Measurements from ENCODE around the gene ZSCAN1. TPM values are rescaled to one million over a fixed set of nuclear protein-coding genes. Genes with fewer than 3 reads are reported as not detected.
"Not testable (repeated sequence)": the region's sequence is repeated elsewhere in the genome, so short reads cannot be mapped to it uniquely, and the experiment has no call there.

The ZSCAN1 gene
- under 1 TPM in 1 of 4 donors, not detected in 3; 0.54 TPM for total RNA-seq
- polyA plus RNA-seq = 0.14 TPM
- long read RNA-seq, donor 1 = 0 reads
- long read RNA-seq, donor 2 = 0 reads
- long read RNA-seq, donor 3, partial matches to known transcripts = 0 of 1 reads
- long read RNA-seq, donor 3, other reads (novel, unspliced or antisense) = 1 of 1 reads
- long read RNA-seq, donor 4, partial matches to known transcripts = 0 of 1 reads
- long read RNA-seq, donor 4, other reads (novel, unspliced or antisense) = 1 of 1 reads

- ATAC-seq (peak; percentile 96 to 98), DNase-seq (peak; percentile 94 to 96 (median 95))
- Histone ChIP-seq H3K4me3 (ENCODE audit: low read length) (peak within 1 kb of the TSS; percentile 78), H3K27me3 (ENCODE audit: control insufficient read depth, insufficient read depth) (no peaks in the 10 kb centered on the region), H3K4me1 (ENCODE audit: control insufficient read depth, insufficient read depth, low read length) (no peaks in the 10 kb centered on the region), H3K9me3 (ENCODE audit: control insufficient read depth, low read length) (no peaks in the 10 kb centered on the region), H3K27ac (ENCODE audit: low read length) (no peak within 1 kb of the TSS)
- WGBS = 1% methylated on average over 101 of the region's 101 CpGs
- intact Hi-C loops (cut with DNase I) = no loop called here
Observed at GRCh38 chr19:58033741-58034476, at the start of gene ZSCAN1. ZSCAN1 (plus strand) TSS chr19:58034025; CDS start chr19:58037837, 3,812 bp downstream.

- no peak overlapping the region for H3K4me3 ChIP-seq (ENCODE audit: low read length)
- ATAC-seq (no peak), DNase-seq (no peak)
- H3K27me3 ChIP-seq (ENCODE audit: control insufficient read depth, insufficient read depth) = no peaks in the 10 kb centered on the region
- intact Hi-C loops (cut with DNase I) = no loop called here
- H3K9me3 ChIP-seq (ENCODE audit: control insufficient read depth, low read length) = peaks cover 25% of the 10 kb centered on the region
- no peaks in the 10 kb centered on the region for H3K4me1 ChIP-seq (ENCODE audit: control insufficient read depth, insufficient read depth, low read length)
- WGBS = 94% methylated on average over 1 of the region's 1 CpG
- H3K27ac ChIP-seq (ENCODE audit: low read length) = no peak overlapping the region
Observed at GRCh38 chr19:57992841-57993240, 41.0 kb upstream of the ZSCAN1 start.

GRCh38 chr19:58000677-58001076 is 33.1 kb upstream of the ZSCAN1 start:
- Histone ChIP-seq H3K4me3 (ENCODE audit: low read length) (no peak overlapping the region), H3K9me3 (ENCODE audit: control insufficient read depth, low read length) (peaks cover 4% of the 10 kb centered on the region), H3K4me1 (ENCODE audit: control insufficient read depth, insufficient read depth, low read length) (peaks cover 6% of the 10 kb centered on the region), H3K27me3 (ENCODE audit: control insufficient read depth, insufficient read depth) (no peaks in the 10 kb centered on the region), H3K27ac (ENCODE audit: low read length) (no peak overlapping the region)
- no peak for ATAC-seq
- 95% methylated on average over 4 of the region's 4 CpGs for WGBS
- DNase-seq = no peak
- intact Hi-C loops (cut with DNase I) = no loop called here

- DNase-seq (no peak), ATAC-seq (peak; percentile 6 to 11)
- peaks cover 6% of the 10 kb centered on the region for H3K4me1 ChIP-seq (ENCODE audit: control insufficient read depth, insufficient read depth, low read length)
- no peaks in the 10 kb centered on the region for H3K27me3 ChIP-seq (ENCODE audit: control insufficient read depth, insufficient read depth)
- H3K4me3 ChIP-seq (ENCODE audit: low read length) = peak overlapping the region; percentile 85
- H3K9me3 ChIP-seq (ENCODE audit: control insufficient read depth, low read length) = peaks cover 2% of the 10 kb centered on the region
- H3K27ac ChIP-seq (ENCODE audit: low read length) = peak overlapping the region; percentile 87
- intact Hi-C loops (cut with DNase I) = no loop called here
- WGBS = under 1% methylated on average over 23 of the region's 23 CpGs
Observed at GRCh38 chr19:58001895-58002369, 31.9 kb upstream of the ZSCAN1 start.

GRCh38 chr19:58002384-58003173 is 31.2 kb upstream of the ZSCAN1 start, which contains the start of gene ZNF606:
ZNF606 (minus strand) TSS chr19:58002820; CDS start chr19:58001319, 1,501 bp downstream.
- DNase-seq (peak; percentile 91 to 96 (median 95)), ATAC-seq (peak; percentile 98 to 99)
- intact Hi-C loops (cut with DNase I) = no loop called here
- Histone ChIP-seq H3K4me3 (ENCODE audit: low read length) (peak within 1 kb of the TSS; percentile 85), H3K27me3 (ENCODE audit: control insufficient read depth, insufficient read depth) (no peaks in the 10 kb centered on the region), H3K27ac (ENCODE audit: low read length) (peak within 1 kb of the TSS; percentile 87), H3K9me3 (ENCODE audit: control insufficient read depth, low read length) (peaks cover 5% of the 10 kb centered on the region), H3K4me1 (ENCODE audit: control insufficient read depth, insufficient read depth, low read length) (peaks cover 6% of the 10 kb centered on the region)
- under 1% methylated on average over 91 of the region's 91 CpGs for WGBS

- no peak for DNase-seq
- ATAC-seq = peak in 1 of 2 donors; percentile 34
- Histone ChIP-seq H3K27me3 (ENCODE audit: control insufficient read depth, insufficient read depth) (no peaks in the 10 kb centered on the region), H3K4me1 (ENCODE audit: control insufficient read depth, insufficient read depth, low read length) (peaks cover 6% of the 10 kb centered on the region), H3K4me3 (ENCODE audit: low read length) (peak overlapping the region; percentile 85), H3K27ac (ENCODE audit: low read length) (peak overlapping the region; percentile 69), H3K9me3 (ENCODE audit: control insufficient read depth, low read length) (peaks cover 5% of the 10 kb centered on the region)
- intact Hi-C loops (cut with DNase I) = no loop called here
- 20% methylated on average over 31 of the region's 31 CpGs for WGBS
Observed at GRCh38 chr19:58003174-58003828, 30.5 kb upstream of the ZSCAN1 start.

- Histone ChIP-seq H3K9me3 (ENCODE audit: control insufficient read depth, low read length) (peaks cover 5% of the 10 kb centered on the region), H3K27me3 (ENCODE audit: control insufficient read depth, insufficient read depth) (no peaks in the 10 kb centered on the region), H3K27ac (ENCODE audit: low read length) (no peak overlapping the region), H3K4me3 (ENCODE audit: low read length) (no peak overlapping the region), H3K4me1 (ENCODE audit: control insufficient read depth, insufficient read depth, low read length) (peaks cover 2% of the 10 kb centered on the region)
- no peak for ATAC-seq
- no peak for DNase-seq
- intact Hi-C loops (cut with DNase I) = no loop called here
- WGBS = 95% methylated on average over 1 of the region's 1 CpG
Observed at GRCh38 chr19:58007285-58007684, 26.5 kb upstream of the ZSCAN1 start.

GRCh38 chr19:58008877-58009276 is 24.9 kb upstream of the ZSCAN1 start:
- H3K27me3 ChIP-seq (ENCODE audit: control insufficient read depth, insufficient read depth); H3K4me1 ChIP-seq (ENCODE audit: control insufficient read depth, insufficient read depth, low read length); H3K9me3 ChIP-seq (ENCODE audit: control insufficient read depth, low read length); H3K4me3 ChIP-seq (ENCODE audit: low read length); DNase-seq; intact Hi-C loops (cut with DNase I); ATAC-seq; H3K27ac ChIP-seq (ENCODE audit: low read length): not testable (repeated sequence)
- 38% methylated on average over 10 of the region's 10 CpGs for WGBS

GRCh38 chr19:58009301-58009665 is 24.5 kb upstream of the ZSCAN1 start:
- ATAC-seq (no peak), DNase-seq (no peak)
- H3K27me3 ChIP-seq (ENCODE audit: control insufficient read depth, insufficient read depth) = no peaks in the 10 kb centered on the region
- H3K9me3 ChIP-seq (ENCODE audit: control insufficient read depth, low read length) = peaks cover 5% of the 10 kb centered on the region
- no peak overlapping the region for H3K27ac ChIP-seq (ENCODE audit: low read length)
- intact Hi-C loops (cut with DNase I) = no loop called here
- no peak overlapping the region for H3K4me3 ChIP-seq (ENCODE audit: low read length)
- no peaks in the 10 kb centered on the region for H3K4me1 ChIP-seq (ENCODE audit: control insufficient read depth, insufficient read depth, low read length)
- WGBS = 2% methylated on average over 21 of the region's 21 CpGs

- H3K4me3 ChIP-seq (ENCODE audit: low read length) = peak overlapping the region; percentile 17
Observed at GRCh38 chr19:58009666-58010301, 24.0 kb upstream of the ZSCAN1 start.

More at GRCh38 chr19:58009666-58010301, 24.0 kb upstream of the ZSCAN1 start:
- ATAC-seq (peak; percentile 96 to 98), DNase-seq (peak; percentile 88 to 94 (median 94))
- no peaks in the 10 kb centered on the region for H3K27me3 ChIP-seq (ENCODE audit: control insufficient read depth, insufficient read depth)
- H3K27ac ChIP-seq (ENCODE audit: low read length) = peak overlapping the region; percentile 63
- WGBS = 11% methylated on average over 41 of the region's 41 CpGs
- no peaks in the 10 kb centered on the region for H3K4me1 ChIP-seq (ENCODE audit: control insufficient read depth, insufficient read depth, low read length)
- intact Hi-C loops (cut with DNase I) = no loop called here
- peaks cover 2% of the 10 kb centered on the region for H3K9me3 ChIP-seq (ENCODE audit: control insufficient read depth, low read length)
